Middle frontal gyrus (tissue), 1 donor: ENCODE results near the gene TAP2.

Experiments
- DNase-seq: peaks from one replicate; pipeline ENCODE4 v3.0.0-alpha.2; 2015; ENCODE audit warnings: low spot score; ENCODE audit errors: extremely low spot score

The TAP2 gene

GRCh38 chr6:32792901-32793435 lies 45.6 kb downstream of the TAP2 start:
- no peak for DNase-seq

DNA sequence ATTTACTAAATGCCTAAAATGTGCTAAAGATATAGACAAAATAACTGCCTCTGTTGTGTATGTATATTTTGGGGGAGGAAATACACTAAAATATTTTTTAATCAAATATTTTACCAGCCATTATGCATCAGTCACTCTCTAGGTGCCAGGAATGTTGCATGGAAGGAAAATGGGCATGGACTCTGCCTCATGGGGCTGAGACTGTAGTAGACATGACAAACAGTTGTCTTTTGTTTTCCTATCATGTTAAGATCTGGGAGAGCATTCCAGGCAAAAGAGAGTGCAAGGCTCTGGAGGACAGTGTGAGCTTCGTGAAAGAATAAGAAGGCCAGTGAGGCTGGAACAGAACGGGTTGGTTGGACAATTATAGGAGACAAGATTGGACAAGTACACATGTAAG lies 48.2 kb downstream of the TAP2 start:
- DNase-seq, result no peak
